Fibroblast of mammary gland (primary cell): Measurements from ENCODE around the gene SSRP1.

ENCODE experiments used
- DNase-seq: peaks from one replicate; pipeline ENCODE4 v3.0.0-alpha.2; 2010; ENCODE audit warnings: low read depth
- H3K4me3 ChIP-seq: 2 replicates; pipeline ENCODE4 v1.5.1; 2011; ENCODE audit warnings: low read depth, mild to moderate bottlenecking, low read length, moderate library complexity; ENCODE audit not compliant: control insufficient read depth
- CTCF ChIP-seq: conservative IDR thresholded peaks from 2 replicates; pipeline ENCODE4 v1.5.1; 2011; ENCODE audit warnings: low read depth, low read length, inconsistent platforms; ENCODE audit not compliant: control insufficient read depth, insufficient read depth

The SSRP1 gene

DNA sequence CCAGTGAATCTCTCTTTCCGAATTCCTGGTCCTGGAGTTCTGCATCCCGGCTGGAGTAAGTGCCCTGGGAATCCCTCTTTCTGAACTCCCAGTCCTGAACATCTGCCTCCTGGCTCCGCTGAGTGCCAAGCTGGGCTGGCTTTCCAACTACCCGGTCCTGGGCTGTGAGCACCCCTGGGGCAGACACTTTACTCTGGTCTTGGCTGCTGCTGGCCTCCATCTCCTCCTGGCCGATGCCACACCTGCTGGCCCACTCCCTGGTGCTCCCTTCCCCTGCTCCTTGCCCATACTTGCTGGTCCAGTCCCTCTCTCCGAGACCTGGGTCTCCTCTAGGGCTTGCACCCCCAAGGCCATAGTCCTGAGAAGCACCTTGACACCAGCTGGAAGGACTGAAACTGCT lies 25.6 kb downstream of the SSRP1 start:
- no peak for TF ChIP-seq CTCF
- DNase-seq = no peak
- H3K4me3 ChIP-seq = no peak overlapping the region

- no peak for TF ChIP-seq CTCF
- no peak for DNase-seq
- H3K4me3 ChIP-seq = no peak overlapping the region
Observed at GRCh38 chr11:57309106-57310059, 26.3 kb downstream of the SSRP1 start.

- H3K4me3 ChIP-seq = no peak overlapping the region
- no peak for TF ChIP-seq CTCF
- DNase-seq = no peak
Observed at GRCh38 chr11:57308426-57309060, 27.1 kb downstream of the SSRP1 start.

DNA sequence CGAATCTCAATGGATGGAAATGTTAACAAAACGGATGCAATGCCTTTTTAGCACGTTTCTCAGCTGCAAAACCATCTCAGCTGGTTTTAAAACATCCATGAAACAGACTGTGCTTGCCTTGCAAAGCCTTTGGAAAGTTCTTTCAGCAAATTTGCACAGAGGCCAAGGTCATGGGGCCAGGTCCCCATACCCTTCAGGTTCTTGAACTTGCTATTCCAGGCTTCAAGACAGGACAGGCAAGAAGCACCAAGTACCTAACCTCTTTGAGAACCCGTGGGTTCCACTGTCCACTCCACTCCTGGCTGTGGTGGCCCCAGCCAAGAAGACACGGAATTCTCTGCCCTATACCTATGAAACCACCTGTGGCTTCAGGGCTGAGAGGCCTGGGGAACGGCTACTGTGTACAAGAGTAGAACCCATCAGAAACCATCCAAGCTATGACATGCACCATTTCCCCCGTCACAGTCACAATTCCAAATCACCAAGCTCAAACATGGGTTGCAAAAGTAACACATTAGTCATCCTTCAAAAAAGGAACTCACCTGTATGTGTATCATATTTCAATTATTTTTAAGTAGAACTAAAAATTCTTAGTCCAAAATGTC lies 27.9 kb downstream of the SSRP1 start:
- H3K4me3 ChIP-seq = no peak overlapping the region
- no peak for TF ChIP-seq CTCF
- no peak for DNase-seq

DNA sequence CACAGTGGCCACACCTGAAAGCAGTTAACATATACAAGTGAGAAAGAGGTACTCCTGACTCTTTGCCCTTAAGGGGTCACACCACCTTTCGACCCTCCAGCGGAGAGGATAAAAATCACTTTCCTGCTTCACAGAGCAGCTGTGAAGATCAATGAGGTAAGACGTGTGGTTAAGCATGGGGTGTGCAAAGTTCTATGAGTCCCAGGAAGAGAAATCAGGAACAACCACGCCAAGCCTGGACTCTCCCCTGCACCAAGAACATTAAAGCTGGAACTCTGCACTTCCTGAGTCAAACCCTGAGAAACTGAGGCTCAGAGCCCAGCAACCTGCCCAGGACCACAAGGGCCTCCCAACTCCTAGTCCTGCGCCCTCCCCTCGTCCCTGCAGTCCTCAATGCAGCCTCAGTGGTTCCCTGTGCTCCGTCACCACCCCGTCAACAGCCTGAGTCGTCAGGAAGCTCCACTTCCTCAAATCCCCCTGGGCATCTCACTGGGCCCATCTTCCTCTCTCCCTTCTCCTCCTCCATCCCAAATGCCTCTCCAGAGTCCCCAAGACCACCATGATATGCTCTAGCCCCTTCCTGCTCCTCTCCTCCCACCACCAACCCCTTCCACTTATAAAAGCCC lies 28.6 kb downstream of the SSRP1 start:
- no peak overlapping the region for H3K4me3 ChIP-seq
- no peak for TF ChIP-seq CTCF
- DNase-seq = peak; percentile 45

DNA sequence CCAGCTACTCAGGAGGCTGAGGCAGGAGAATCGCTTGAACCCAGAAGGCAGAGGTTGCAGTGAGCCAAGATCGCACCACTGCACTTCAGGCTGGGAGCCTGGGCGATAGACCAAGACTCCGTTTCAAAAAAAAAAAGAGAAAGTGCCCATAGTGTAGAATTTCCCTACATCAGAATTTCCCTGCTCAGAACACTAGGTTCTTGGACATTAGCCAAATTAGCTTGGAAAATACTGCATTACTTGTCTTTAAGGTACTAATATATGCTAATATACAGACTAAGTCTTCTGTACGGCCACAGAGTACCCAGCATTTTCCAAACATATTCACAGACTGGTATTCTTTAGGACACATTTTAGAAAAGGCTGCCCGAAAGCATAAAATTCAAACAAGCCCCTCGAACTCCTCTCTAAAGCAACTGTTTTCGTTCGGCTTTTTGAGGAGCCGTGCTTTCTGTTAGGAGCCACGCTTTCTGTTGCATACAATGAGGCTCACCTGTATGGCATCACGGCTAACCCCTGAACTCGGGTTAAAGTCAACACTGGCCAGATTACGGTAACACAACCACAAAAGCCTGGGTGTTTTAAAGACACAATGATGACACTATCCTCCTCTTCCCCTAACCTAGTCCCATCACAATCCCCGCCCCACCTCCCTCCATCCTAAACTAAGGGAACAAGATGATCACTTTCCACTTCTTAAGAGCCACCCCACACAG lies 29.4 kb downstream of the SSRP1 start:
- DNase-seq = peak; percentile 68
- no peak for TF ChIP-seq CTCF
- no peak overlapping the region for H3K4me3 ChIP-seq
